K562 (cell line): ENCODE measurements around the gene DPPA4. TPM values are rescaled to one million over a fixed set of nuclear protein-coding genes. Genes with fewer than 3 reads are reported as not detected.

Experiments used
- ATAC-seq: fragments of 200-7000 bp; cut with Tn5 transposase; 3 replicates; pipeline ENCODE4 v1.9.1; 2020; ENCODE audit warnings: moderate library complexity
- BruUV-seq: library from RNA; stranded (reverse); fragments of 400-500 nt; replicated peaks from 2 replicates; lab custom pipeline; 2021; lab: Mats Ljungman, UMichigan
- CTCF ChIA-PET: fragments of 300-600 bp; formaldehyde crosslinking; extraction: SDS; loops from one replicate; lab custom pipeline; 2021; ENCODE audit warnings: low intra/inter-chr PET ratio; lab: Yijun Ruan, JAX
- POLR2A ChIA-PET: fragments of 300-600, 350-650 bp; sonication (Branson Sonifier 250); formaldehyde crosslinking; extraction: SDS; loops from one replicate; lab custom pipeline; 2021; ENCODE audit warnings: antibody characterized with exemption, inconsistent platforms; lab: Yijun Ruan, JAX
- DNase-seq, 4 experiments: peaks; one replicate each; pipeline versions ENCODE4 v3.0.0 to v3.0.0-alpha.2; 2011 to 2018; ENCODE audit warnings: low spot score in 3 of 4, mixed read lengths in 3 of 4; ENCODE audit errors: extremely low read depth in 1 of 4
- FAIRE-seq: peaks from 2 replicates; lab custom pipeline; 2011; peaks lifted over from hg19 to GRCh38; lab: Jason Lieb, UNC
- H2AFZ ChIP-seq: 2 replicates; pipeline ENCODE4 v1.6.0; 2011; ENCODE audit warnings: low read depth, low read length, control low read depth, inconsistent platforms
- H3K27ac ChIP-seq: fragments of 200-600 bp; 3 replicates; pipeline ENCODE4 v1.8.0; 2011; ENCODE audit warnings: low read depth, mild to moderate bottlenecking, control low read depth, inconsistent platforms, low read length, moderate library complexity, mixed read lengths; ENCODE audit errors: extremely low read depth
- H3K27me3 ChIP-seq, 2 experiments: fragments of 300-600 bp in 1 of 2; 2 replicates in 1 of 2; 3 replicates in 1 of 2; pipeline versions ENCODE4 v1.6.0 to v1.8.0; 2011; ENCODE audit warnings: inconsistent platforms in 2 of 2, low read length in 2 of 2, mild to moderate bottlenecking in 1 of 2, mixed read lengths in 1 of 2, moderate library complexity in 1 of 2; ENCODE audit not compliant: control insufficient read depth in 2 of 2, insufficient read depth in 2 of 2
- H3K36me3 ChIP-seq: fragments of 300-600 bp; 3 replicates; pipeline ENCODE4 v1.8.0; 2011; ENCODE audit warnings: mild to moderate bottlenecking, low read length, inconsistent platforms; ENCODE audit not compliant: control insufficient read depth, insufficient read depth
- H3K4me1 ChIP-seq, 2 experiments: fragments of 200-600 bp in 1 of 2; replicated peaks in 1 of 2; 2 replicates in 1 of 2; 3 replicates in 1 of 2; pipeline versions ENCODE4 v1.5.1 to v1.8.0; 2011; ENCODE audit warnings: inconsistent platforms in 2 of 2, low read length in 2 of 2, mild to moderate bottlenecking in 1 of 2, mixed read lengths in 1 of 2, moderate library complexity in 1 of 2; ENCODE audit not compliant: control insufficient read depth in 2 of 2, insufficient read depth in 2 of 2
- H3K4me2 ChIP-seq: 2 replicates; pipeline ENCODE4 v1.6.1; 2011; ENCODE audit warnings: low read length, control low read depth, inconsistent platforms, mixed read lengths; ENCODE audit not compliant: insufficient read depth
- H3K4me3 ChIP-seq: fragments of 200-600 bp; sonication (generic), shearing (Covaris generic); 2 replicates; pipeline ENCODE4 v1.5.1; 2016; ENCODE audit warnings: control low read depth, inconsistent platforms
- H3K79me2 ChIP-seq: fragments of 200-600 bp; 3 replicates; pipeline ENCODE4 v1.8.0; 2011; ENCODE audit warnings: low read length, inconsistent platforms; ENCODE audit not compliant: control insufficient read depth, insufficient read depth
- H3K9ac ChIP-seq, 2 experiments: 2 replicates each; pipeline versions ENCODE4 v1.6.0 to v1.6.1; 2011; ENCODE audit warnings: low read depth in 2 of 2, low read length in 2 of 2, control low read depth in 1 of 2, inconsistent platforms in 1 of 2, mild to moderate bottlenecking in 1 of 2, mixed read lengths in 1 of 2; ENCODE audit not compliant: insufficient read depth in 1 of 2
- H3K9me1 ChIP-seq: one replicate; pipeline ENCODE4 v1.6.0; 2011; ENCODE audit warnings: inconsistent platforms, mild to moderate bottlenecking, low read length, moderate library complexity; ENCODE audit not compliant: control insufficient read depth, insufficient read depth
- H3K9me3 ChIP-seq: replicated peaks from 2 replicates; pipeline ENCODE4 v1.5.1; 2011; ENCODE audit warnings: low read depth, low read length, inconsistent platforms; ENCODE audit not compliant: control insufficient read depth, insufficient read depth
- H4K20me1 ChIP-seq: replicated peaks from 2 replicates; pipeline ENCODE4 v1.6.1; 2011; ENCODE audit warnings: low read length, inconsistent platforms, mixed read lengths; ENCODE audit not compliant: control insufficient read depth, insufficient read depth
- CBX3 ChIP-seq, 2 experiments: IDR thresholded peaks; 1 replicate in 1 of 2; 2 replicates in 1 of 2; pipeline ENCODE4 v1.6.1; 2012; ENCODE audit warnings: inconsistent platforms in 2 of 2, low read length in 2 of 2, borderline replicate concordance in 1 of 2, control low read depth in 1 of 2
- CREB3 ChIP-seq: fragments of 450-650 bp; conservative IDR thresholded peaks from 2 replicates; pipeline ENCODE4 v1.6.1; 2016; ENCODE audit warnings: missing genetic modification characterization, low read depth, mild to moderate bottlenecking, missing compliant biosample characterization, moderate library complexity
- HCFC1 ChIP-seq: IDR thresholded peaks from 2 replicates; pipeline ENCODE4 v1.6.1; 2012; ENCODE audit warnings: low read depth, low read length, improper control_type of control experiment
- HEY1 ChIP-seq: fragments of 250-450 bp; sonication (Bioruptor Pico); IDR thresholded peaks from 2 replicates; pipeline ENCODE4 v1.5.0; 2020; ENCODE audit warnings: mild to moderate bottlenecking, moderate library complexity, borderline replicate concordance
- IRF2 ChIP-seq: sonication (generic); formaldehyde crosslinking; IDR thresholded peaks from 2 replicates; pipeline ENCODE4 v1.8.1; 2022; ENCODE audit warnings: mild to moderate bottlenecking, missing genetic modification reagents
- PHB ChIP-seq: fragments of 250-450 bp; sonication (Bioruptor Pico); IDR thresholded peaks from 2 replicates; pipeline ENCODE4 v1.5.0; 2021
- RUNX1 ChIP-seq: sonication (generic); IDR thresholded peaks from 2 replicates; pipeline ENCODE4 v1.6.1; 2016; ENCODE audit warnings: antibody characterized with exemption, low read depth
- SRSF7 ChIP-seq: fragments of 200-400 bp; formaldehyde crosslinking; optimal IDR thresholded peaks from 2 replicates; pipeline ENCODE3; 2017; ENCODE audit warnings: mild to moderate bottlenecking, low read depth, low read length
- TBP ChIP-seq: optimal IDR thresholded peaks from 2 replicates; pipeline ENCODE3; 2011; ENCODE audit warnings: low read depth, low read length, improper control_type of control experiment
- ZFP36 ChIP-seq: fragments of 150-350 bp; IDR thresholded peaks from 2 replicates; pipeline ENCODE4 v1.6.1; 2018; ENCODE audit warnings: low read length, low read depth; ENCODE audit not compliant: partially characterized antibody
- ZNF232 ChIP-seq: sonication (generic); formaldehyde crosslinking; IDR thresholded peaks from 2 replicates; pipeline ENCODE4 v1.8.0; 2022; ENCODE audit warnings: mild to moderate bottlenecking, missing genetic modification reagents
- ZNF778 ChIP-seq: fragments of 450-650 bp; formaldehyde crosslinking; IDR thresholded peaks from 2 replicates; pipeline ENCODE4 v1.4.0; 2020; ENCODE audit warnings: mild to moderate bottlenecking, moderate library complexity
- WGBS: fragments of 100-300 bp; shearing (Covaris generic); methylation state at CpG from one replicate; pipeline ENCODE4 v1.1.6; 2016; ENCODE audit warnings: low coverage, mixed read lengths; ENCODE audit not compliant: insufficient coverage; ENCODE audit errors: missing lambda C conversion rate; 5-methylcytosine and 5-hydroxymethylcytosine counted together
- in situ Hi-C: fragments of 300-500 bp; cut with MboI; formaldehyde crosslinking; loops from 4 replicates; pipeline ENCODE4 v1.15.0; 2018; ENCODE audit warnings: inconsistent platforms, mixed read lengths
- intact Hi-C: fragments of 100-400 bp; cut with micrococcal nuclease; formaldehyde crosslinking; loops from 2 replicates; pipeline ENCODE4 v1.14.2; 2022
- polyA plus RNA-seq, 8 experiments: library from polyadenylated mRNA; depleted of rRNA in 4 of 8; stranded (reverse) in 5 of 8; unstranded in 3 of 8; fragments of >200 nt; fragmentation: Nextera tagmentation in 2 of 8; fragmentation: Illumina TruSeq in 1 of 8; extraction: Ambion mirVana in 2 of 8; extraction: Trizol in 1 of 8; gene quantifications; 2 replicates each; pipeline versions ENCODE4 v1.2.1 to v1.2.3, GENCODE V29; 2011 to 2014; ENCODE audit warnings: inconsistent platforms in 1 of 8, missing spikeins in 1 of 8
- total RNA-seq, 7 experiments: library from RNA; depleted of rRNA in 6 of 7; stranded (reverse); fragments of >200 nt in 6 of 7; fragmentation: Illumina TruSeq in 2 of 7; extraction: Trizol in 2 of 7; gene quantifications; 2 replicates each; pipeline versions ENCODE4 v1.2.1 to v1.2.3, GENCODE V29; 2011 to 2021; ENCODE audit warnings: low replicate concordance in 1 of 7
- TF ChIP-seq, protein P1 (sequence below): fragments of 250-450 bp; sonication (Bioruptor Pico); IDR thresholded peaks from 2 replicates; pipeline ENCODE4 v1.5.0; 2022; ENCODE audit warnings: mild to moderate bottlenecking
- TF ChIP-seq, protein P2 (sequence below): fragments of 450-650 bp; formaldehyde crosslinking; IDR thresholded peaks from 2 replicates; pipeline ENCODE4 v1.4.0; 2020; ENCODE audit warnings: mild to moderate bottlenecking, moderate library complexity
- TF ChIP-seq, protein P3 (sequence below): fragments of 250-450 bp; sonication (Bioruptor Pico); IDR thresholded peaks from 2 replicates; pipeline ENCODE4 v1.5.0; 2020; ENCODE audit warnings: mild to moderate bottlenecking

Gene DPPA4
- total and polyA plus RNA-seq, 9 of the 15 experiments (the other 6 are each of a cell fraction or from before 2014, with no cell fraction given) = 0.53 TPM; not detected in 8

DNA sequence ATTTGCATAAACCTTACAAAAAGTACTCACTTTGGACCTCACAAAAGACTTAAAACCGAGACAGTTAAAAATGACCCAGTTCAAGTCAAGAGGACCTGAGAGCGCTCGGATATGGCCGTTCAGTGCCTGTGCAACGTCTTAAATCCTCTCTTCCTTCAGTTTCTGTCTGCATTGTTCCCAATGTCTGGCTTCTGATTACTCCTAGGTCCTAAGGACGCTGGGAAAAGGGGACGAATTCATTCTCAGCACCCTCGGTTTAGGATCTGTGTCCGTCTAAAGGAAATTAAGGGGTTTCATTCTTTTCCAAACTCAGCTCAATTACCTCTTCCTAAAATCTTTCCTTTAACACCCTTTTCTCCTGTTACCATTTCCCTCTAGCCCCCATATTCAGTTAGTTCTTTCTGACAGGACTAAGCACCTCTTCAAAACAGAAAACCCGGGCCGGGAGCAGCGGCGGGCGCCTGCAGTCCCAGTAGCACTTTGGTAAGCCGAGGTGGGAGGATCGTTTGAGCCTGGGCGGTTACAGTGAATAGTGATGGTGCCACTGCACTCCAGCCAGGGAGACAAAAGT lies 970 bp downstream of the DPPA4 start:
- H4K20me1 ChIP-seq = no peaks in the 10 kb centered on the region
- H3K4me2 ChIP-seq = no peak overlapping the region
- intact Hi-C loops (no loop called here), in situ Hi-C loops (no loop called here)
- H3K4me3 ChIP-seq = no peak overlapping the region
- DNase-seq (no peak), ATAC-seq (no peak), FAIRE-seq (no peak)
- H3K9me3 ChIP-seq = no peaks in the 10 kb centered on the region
- CTCF ChIA-PET = no interaction called here
- H3K4me1 ChIP-seq = no peaks in the 10 kb centered on the region
- no peak overlapping the region for H3K27ac ChIP-seq
- no peaks in the 10 kb centered on the region for H3K36me3 ChIP-seq
- POLR2A ChIA-PET = no interaction called here
- WGBS = 2% methylated on average over 16 of the region's 17 CpGs
- BruUV-seq = no TSS peak
- H3K79me2 ChIP-seq = no peaks in the 10 kb centered on the region
- H3K9me1 ChIP-seq = no peaks in the 10 kb centered on the region
- H3K27me3 ChIP-seq = no peaks in the 10 kb centered on the region
- H3K9ac ChIP-seq = no peak overlapping the region
- no peak overlapping the region for H2AFZ ChIP-seq
- TF ChIP-seq PHB (no peak), IRF2 (CRISPR knock-in tag) (no peak), HCFC1 (no peak), TBP (no peak), CBX3 (IDR thresholded peaks at IDR 0.05; ENCODE audit: borderline replicate concordance in 1 of 2, low read length in 2 of 2) (no peak), ZNF232 (CRISPR knock-in tag) (no peak), CREB3 (tag) (no peak), RUNX1 (no peak), ZFP36 (no peak), ZNF778 (CRISPR knock-in tag) (no peak), HEY1 (CRISPR knock-in tag) (no peak), SRSF7 (no peak)
- TF ChIP-seq, protein P1, sequence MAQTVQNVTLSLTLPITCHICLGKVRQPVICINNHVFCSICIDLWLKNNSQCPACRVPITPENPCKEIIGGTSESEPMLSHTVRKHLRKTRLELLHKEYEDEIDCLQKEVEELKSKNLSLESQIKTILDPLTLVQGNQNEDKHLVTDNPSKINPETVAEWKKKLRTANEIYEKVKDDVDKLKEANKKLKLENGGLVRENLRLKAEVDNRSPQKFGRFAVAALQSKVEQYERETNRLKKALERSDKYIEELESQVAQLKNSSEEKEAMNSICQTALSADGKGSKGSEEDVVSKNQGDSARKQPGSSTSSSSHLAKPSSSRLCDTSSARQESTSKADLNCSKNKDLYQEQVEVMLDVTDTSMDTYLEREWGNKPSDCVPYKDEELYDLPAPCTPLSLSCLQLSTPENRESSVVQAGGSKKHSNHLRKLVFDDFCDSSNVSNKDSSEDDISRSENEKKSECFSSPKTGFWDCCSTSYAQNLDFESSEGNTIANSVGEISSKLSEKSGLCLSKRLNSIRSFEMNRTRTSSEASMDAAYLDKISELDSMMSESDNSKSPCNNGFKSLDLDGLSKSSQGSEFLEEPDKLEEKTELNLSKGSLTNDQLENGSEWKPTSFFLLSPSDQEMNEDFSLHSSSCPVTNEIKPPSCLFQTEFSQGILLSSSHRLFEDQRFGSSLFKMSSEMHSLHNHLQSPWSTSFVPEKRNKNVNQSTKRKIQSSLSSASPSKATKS (CRISPR knock-in tag) = no peak
- TF ChIP-seq, protein P2, sequence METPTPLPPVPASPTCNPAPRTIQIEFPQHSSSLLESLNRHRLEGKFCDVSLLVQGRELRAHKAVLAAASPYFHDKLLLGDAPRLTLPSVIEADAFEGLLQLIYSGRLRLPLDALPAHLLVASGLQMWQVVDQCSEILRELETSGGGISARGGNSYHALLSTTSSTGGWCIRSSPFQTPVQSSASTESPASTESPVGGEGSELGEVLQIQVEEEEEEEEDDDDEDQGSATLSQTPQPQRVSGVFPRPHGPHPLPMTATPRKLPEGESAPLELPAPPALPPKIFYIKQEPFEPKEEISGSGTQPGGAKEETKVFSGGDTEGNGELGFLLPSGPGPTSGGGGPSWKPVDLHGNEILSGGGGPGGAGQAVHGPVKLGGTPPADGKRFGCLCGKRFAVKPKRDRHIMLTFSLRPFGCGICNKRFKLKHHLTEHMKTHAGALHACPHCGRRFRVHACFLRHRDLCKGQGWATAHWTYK (CRISPR knock-in tag) = no peak
- TF ChIP-seq, protein P3, sequence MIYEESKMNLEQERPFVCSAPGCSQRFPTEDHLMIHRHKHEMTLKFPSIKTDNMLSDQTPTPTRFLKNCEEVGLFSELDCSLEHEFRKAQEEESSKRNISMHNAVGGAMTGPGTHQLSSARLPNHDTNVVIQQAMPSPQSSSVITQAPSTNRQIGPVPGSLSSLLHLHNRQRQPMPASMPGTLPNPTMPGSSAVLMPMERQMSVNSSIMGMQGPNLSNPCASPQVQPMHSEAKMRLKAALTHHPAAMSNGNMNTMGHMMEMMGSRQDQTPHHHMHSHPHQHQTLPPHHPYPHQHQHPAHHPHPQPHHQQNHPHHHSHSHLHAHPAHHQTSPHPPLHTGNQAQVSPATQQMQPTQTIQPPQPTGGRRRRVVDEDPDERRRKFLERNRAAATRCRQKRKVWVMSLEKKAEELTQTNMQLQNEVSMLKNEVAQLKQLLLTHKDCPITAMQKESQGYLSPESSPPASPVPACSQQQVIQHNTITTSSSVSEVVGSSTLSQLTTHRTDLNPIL (CRISPR knock-in tag) = no peak
